GM19238 (cell line): ENCODE data around the gene DELE1.
"Not testable (repeated sequence)": the region's sequence is repeated elsewhere in the genome, so short reads cannot be mapped to it uniquely, and the experiment has no call there.

Experiments
- DNase-seq: peaks from one replicate; pipeline ENCODE4 v3.0.0; 2011; ENCODE audit warnings: low spot score; ENCODE audit not compliant: insufficient read length

The DELE1 gene

DNA sequence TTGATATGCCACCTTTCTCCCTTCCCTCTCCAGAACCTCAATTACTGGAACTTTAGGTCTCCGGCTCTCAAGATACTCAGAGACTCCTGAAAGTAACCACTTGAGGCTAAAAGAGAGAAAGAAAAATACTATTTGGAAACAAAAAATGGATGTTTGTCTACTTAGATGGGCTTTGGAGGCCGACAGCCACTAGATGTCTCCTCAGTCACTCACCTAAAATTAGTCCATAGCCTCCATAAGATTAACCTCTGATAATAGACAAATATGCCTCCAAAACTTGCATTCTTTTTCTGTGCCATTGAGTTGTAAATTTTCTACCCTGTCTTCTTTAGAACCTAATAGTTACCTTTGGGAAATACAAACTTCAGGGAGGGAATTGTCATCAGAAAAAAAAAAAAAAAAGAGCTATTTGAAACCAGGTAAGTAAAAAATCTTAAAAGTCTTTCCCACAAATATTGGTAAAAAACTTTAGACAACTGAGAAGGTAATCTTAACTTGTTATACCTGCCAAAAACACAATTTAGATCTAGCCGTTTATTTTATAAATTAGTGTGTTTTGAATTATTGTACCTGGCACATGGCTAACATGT lies 34.3 kb upstream of the DELE1 start:
- DNase-seq, result no peak

DNA sequence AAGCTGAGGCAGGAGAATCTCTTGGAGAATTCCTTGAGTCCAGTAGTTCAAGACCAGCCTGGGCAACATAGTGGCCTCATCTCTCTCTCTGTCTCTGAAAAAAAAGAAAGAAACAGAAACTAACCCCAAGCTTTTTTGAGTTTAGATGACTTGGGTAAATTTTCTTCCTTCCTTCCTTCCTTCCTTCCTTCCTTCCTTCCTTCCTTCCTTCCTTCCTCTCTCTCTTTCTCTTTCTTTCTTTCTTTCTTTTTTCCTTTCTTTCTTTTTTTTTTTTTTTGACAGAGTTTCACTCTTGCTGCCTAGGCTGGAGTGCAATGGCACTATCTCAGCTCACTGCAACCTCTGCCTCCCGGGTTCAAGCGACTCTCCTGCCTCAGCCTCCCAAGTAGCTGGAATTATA lies 33.2 kb upstream of the DELE1 start:
- DNase-seq, result not testable (repeated sequence)

DNA sequence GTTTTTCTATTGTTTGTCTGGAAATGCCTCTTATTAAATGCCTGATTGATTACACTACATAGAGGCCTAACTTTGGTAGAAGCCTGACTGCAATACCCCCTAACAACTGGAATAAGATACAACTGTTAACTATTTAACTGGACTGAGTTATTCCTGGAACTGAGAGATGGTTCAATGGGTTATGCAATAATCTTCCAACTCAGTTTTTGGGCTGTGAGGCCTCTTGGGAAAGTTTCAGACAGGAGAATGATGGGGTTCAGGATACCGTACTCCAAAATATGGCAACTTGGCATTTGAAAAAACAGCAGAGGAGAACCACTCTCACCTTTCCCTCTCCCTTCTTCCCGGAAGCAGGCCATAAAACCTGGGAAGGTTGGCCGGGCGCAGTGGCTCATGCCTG lies 26.2 kb upstream of the DELE1 start:
- DNase-seq, result no peak

DNA sequence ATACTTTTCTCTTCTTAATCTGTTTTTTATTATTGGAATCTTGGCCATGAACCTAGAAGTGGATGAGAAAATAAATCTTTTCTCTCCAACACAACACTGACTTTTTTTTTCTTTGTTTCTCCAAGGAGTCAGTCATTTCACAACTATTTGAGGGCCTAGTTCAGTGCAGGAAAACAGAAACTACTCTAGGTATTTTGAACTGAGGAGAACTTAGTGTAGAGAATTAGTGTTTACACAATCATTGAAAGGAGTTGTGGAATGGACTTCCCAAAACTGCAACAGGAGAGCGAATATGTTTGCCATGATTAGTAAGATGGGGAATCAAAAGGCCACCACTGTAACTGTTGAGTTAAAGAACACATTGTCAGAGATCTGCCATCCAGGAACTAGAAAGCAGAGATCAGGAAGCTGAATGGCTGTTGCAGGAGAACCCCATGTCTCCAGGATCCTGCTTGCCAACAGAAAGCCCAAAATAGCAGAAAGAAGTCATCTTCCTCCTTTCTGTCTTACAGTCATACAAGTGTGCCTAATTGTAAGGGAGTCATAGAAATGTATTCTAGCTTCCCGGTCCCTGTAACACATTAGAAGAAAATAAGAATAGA lies 25.1 kb upstream of the DELE1 start:
- no peak for DNase-seq

DNA sequence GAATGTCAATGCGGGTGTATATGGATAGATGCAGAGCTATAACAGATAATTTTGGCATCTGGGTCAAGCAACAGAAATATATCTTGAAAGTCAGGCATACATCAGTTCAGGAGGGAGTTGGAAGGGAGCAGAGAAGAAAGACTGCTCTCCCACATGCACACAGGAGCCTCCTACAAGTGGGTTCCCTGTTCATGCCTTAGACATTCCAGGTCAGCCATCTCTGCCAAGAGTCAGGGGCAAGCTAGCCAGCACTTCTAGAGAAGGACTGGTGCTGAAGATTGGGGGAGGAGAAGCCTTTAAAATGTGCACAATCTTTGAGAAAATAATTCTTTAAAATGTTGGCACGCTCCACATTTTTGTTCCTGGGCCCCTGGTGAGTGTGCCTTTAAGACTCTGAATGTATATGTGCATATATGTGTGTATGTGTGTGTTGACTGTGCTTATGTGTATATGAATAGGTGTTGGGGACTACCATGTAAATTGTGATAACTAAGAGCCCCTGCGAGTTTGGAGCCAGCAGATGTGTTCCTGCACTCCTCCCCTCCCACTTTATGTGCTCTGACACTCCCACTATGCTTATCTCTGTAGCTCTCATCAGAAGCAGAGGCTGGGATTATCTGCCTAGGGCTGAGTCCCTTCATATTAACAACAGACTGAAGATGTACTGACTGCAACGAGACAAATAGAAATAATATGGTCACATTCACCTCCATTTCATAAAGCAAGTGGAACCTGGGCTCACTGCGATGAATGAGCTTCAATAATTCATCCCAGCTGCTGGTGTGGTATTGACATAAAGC lies 21.5 kb upstream of the DELE1 start:
- DNase-seq, result no peak

DNA sequence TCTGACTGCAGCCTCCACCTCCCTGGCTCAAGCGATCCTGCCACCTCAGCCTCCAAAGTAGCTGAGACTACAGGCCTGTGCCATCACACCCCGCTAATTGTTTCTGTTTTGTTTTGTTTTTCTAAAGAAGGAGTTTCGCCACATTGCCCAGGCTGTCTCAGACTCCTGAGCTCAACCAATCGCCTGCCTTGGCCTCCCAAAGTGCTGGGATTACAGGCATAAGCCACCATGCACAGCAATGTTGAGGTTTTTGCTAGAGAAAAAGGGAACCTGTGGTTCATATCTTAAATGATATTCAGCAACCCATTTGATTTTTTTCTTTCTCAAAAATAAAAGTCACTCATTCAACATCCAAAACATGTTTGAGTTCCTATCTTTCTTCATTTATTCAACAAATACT lies 20.4 kb upstream of the DELE1 start:
- no peak for DNase-seq

DNA sequence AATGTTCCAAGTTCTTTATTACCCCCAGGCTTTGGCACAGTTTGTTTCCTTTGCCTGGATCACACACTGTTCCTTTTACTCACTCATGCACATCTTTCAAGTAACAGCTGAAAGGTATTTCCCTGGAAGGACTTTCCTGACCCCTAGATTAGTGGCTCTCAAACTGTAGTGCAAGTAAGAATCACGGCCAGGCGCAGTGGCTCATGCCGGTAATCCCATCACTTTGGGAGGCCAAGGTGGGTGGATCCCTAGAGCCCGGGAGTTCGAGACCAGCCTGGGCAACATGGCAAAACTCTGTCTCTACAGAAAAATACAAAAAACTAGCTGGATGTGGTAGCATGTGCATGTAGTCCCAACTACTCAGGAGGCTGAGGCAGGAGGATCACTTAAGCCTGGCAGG lies 19.1 kb upstream of the DELE1 start:
- DNase-seq, result no peak

DNA sequence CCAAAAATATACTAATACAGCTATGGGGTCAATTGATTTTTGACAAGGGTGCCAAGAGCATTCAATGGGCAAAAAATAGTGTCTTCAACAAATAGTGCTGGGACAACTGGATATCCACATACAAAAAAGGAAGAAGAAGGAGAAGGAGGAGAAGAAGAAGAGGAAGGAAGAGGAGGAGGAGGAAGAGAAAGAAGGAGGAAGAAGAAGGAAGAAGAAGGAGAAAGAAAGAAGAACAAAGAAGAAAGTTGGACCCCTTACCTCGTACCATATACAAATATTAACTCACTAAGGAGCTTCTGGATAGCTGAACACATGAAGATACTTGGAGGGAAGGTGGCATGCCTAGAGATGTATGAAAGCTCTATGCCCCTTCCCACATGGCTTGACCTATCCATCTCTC lies 17.2 kb upstream of the DELE1 start:
- no peak for DNase-seq

DNA sequence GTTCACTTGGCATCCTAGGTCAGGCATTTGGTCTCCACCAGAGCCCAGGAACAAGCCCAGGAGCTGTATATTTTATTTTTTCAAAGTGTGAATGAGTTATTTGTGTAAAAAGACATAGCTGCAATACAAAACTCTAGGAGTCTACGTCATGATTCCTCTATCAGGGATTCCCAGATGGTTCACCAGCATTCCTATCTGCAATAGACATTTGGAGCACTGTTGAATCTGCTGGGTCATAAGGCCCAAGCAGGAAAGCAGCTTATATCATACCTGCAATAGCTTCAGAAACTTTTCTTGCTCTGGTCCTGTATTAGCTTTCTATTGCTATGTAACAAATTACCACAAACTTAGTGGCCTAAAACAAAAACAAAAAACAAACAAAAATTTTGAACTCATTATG lies 16.7 kb upstream of the DELE1 start:
- no peak for DNase-seq

DNA sequence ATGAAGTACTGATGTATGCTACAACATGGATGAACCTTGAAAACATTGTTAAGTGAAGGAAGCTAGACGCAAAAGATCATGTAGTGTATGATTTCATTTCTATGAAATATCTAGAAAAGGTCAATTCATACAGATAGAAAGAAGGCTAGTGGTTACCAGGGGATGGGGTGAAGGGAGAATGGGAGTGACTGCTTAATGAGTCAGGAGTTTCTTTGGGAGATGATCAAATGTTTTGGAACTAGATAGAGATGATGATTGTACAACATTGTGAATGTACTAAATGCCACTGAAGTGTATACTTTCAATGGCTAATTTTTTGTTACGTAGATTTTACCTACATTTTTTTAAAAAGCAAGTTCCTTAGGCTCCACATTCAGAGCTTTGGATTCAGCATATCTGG lies 14.9 kb upstream of the DELE1 start:
- no peak for DNase-seq

DNA sequence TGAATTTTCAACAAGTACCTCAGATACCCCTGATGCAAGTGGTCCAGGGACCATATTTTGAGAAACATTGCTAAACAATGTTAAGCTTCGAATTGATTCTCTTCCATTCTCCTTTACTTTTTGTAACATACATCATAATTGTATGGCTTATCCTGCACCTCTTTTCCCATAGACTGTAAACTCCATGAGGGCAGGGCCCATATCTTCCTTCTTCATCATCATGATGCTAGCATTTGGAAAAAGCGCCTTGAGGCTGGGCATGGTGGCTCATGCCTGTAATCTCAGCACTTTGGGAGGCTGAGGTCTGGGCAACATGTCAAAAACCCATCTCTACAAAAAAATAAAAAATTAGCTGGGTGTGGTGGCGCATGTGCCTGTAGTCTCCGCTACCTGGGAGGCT lies 14.5 kb upstream of the DELE1 start:
- DNase-seq, result no peak

DNA sequence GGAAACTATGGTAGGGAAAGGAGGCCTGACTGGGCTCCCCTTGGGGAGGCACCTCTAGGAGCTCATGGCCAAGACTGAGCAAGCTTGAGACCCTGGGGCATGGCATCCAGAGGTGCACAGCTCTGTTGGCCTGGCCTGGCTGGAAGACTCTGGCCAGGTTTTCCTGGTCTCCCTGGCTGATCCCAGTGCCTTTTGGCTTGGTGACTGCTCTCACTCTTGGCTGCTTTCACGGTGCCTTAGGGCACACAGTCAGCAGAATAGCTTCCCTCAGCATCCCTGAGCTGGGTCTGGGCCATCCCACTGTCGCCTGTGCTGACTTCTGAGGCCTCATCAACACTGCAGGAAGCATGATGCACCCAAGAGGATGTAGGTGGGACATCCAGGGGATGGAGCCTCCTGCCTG lies 13.4 kb upstream of the DELE1 start:
- no peak for DNase-seq

DNA sequence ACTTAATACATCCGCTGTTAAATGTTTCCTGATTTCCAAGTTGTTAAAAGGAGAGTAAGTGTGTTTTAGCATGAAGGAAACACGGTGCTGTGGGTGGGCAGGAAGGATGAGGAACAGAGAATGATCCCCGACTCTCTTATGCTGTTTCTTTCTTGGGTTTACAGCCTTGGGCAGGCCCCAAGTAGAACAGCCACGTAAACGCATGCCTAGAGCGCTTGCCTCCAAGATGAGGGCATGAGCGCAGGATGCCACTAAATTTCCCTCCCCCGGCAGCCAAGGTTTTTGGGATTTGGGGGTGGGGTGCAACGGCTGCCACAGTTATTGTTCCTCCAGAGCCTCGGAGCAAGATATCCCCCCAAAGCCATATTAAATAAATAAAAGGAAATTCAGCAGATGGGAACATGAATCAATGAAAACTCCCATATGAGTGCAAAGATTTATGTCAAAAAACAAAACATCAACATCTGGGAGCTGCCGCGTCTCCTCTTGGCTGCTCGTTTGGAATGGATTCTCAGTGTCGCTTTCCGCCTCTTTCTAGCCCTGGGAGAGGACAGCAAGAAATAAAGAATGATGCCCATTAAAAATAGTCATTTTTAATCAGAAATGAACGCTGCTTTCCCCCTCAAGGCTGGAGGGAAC lies 10.0 kb upstream of the DELE1 start:
- no peak for DNase-seq

DNA sequence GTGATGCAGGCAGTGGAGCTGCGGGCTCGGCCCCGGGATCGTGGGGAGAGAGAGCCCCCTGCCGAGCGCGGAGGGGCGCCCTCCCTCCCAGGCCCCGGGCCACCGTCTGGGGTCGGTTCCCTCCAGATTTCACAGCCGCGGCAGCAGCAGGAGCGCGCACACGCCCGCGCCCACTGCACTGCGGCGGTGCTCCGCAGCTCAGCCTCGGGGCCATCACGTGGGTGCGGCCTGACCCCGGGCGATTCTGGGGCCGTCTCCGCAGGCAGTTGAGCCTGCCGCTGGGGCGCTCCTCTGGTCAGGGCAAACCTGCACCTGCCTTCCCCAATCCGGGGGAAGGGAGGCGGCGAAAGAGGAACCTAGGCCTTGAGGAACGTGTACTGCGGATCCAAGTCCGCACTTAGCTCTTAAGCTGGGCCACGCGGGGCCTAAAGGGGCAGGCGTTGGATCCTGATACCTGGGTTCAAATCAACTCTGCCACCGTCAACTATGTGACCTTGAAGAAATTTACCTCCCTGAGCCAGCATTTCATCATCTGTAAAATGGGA lies 9.4 kb upstream of the DELE1 start:
- DNase-seq, result peak; percentile 41

DNA sequence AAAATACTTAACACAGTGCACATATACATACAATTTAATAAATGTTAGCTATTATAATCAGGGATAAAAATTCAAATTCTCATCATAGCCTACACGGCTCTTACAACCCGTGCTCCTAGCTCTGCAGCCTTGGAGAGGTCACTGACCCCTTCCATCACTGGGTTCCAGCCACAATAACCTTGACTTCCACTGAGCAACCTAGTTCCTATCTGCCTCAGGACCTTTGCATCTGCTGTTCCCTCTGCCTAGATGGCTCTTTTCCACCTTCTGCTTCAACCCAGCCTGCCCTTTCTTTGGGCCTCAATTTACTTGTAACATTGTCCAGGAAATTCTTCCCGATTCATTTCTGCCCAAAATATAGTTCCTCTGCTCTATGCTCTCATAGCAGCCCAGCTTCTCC lies 8.9 kb upstream of the DELE1 start:
- DNase-seq, result no peak

DNA sequence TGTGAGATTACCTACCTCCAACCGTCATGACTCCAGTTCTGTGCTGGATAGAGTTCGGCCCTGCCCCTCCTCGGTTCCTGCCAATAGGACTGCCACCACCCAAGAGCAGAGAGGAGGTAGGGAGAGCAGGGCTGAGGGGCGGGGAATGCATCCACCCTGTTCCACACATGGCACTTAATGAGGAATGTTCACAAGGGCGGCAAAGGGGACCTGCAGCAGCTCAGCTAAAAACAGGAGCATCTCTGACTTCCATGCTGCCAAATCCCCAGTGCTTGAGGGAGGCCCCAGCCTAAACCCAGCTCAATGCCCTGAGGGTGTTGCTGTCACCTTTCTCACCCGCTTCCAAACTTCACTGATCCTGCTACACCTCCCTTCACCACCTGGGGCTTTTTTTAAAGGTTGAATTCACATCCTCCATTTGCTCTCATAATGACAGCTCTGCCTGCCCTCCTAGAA lies 7.8 kb upstream of the DELE1 start:
- DNase-seq, result no peak

DNA sequence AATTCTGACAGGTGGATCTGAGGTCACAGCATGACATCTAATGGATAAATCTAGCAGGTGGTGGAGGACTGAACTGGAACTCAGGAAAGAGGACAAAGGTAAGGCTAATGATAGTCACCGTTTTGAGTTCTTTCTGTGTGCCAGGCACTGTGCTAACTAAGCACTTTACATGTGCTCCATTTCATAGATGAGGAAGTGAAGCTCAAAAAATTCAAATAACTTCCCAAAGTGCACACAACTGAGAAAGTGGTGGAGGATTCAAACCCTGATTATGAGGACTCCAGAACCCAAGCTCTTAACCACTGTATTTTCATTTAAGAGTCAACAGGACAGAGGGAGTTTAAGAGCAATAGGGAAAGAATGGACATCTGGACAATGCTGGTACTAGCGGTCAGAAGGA lies 7.1 kb upstream of the DELE1 start:
- DNase-seq, result no peak

DNA sequence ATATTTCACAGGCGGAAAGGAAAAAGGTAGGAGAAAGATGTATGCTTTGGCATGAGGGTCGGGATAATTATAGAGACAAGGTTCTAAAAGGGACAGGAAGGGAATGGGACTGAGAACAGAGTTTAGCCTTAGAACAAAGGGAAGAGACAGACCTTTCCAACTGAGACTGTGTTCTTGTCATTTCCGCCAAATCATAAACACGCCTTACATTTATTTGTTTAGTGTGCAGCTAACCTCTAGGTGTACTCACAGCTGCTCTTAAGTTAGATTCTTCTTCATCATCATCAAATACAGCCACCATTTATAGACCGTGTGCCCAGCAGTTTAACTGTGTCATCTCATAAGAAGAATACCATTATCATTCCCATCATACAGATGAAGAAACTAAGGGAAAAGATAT lies 5.9 kb upstream of the DELE1 start:
- DNase-seq, result no peak

DNA sequence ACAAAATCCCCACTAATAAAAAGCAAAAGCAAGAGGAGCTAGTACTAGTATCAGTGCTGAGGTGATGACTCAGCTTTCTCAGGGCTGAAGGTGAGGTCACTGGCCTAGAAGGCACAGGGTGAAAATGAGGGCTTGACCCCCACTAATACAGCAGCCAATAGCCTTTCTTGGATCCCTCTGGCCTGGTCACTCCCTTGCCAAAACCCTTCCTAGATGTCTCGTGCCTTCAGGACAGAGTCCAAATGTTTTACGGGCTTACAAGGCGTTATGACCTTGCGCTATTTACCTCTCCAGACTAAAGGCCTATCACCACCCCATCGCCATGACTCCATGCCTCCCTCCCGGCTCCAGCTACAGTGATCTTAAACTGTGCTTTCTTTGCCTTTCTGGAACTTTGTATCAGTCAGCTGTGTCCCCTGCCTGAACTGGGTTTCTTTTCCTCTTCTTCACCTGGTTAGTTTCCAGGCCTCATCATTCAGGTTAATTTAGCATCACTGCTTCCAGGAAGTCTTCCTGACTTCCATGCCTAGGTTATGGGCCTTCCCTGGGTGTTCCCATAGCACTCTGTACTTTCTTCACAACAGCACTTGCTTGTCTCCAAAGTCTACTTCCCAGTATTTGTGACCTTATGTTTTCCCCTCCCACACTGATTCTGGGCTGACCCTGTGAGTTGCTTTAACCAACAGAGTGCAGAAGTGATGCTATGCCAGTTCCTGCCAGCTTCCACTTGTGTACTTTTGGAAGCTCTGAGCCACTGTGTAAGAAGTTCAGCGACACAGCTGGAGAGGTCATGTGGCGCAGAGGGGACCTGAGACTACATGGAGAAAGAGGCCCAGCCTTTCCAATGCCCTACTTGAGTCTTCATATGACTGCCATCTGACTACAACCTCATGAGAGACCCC lies 4.2 kb upstream of the DELE1 start:
- DNase-seq, result no peak

DNA sequence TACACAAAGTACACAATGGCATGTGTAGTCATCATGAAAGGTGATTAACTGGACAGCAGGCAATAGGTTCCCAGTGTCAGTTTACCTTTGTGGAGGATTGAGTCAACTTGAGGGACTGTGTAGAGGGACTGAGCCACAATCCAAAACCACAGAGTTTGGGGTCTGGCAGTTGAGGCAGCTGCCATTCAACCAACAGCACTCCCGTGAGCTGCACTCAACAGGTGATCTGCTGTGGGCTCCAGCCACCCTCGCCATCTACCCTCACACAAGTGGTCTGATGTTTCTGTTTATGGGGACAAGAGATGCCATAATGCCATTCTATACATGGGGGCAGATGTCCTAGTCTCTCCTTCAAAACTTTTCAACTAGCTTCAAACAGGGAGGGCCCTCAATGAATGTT lies 2.9 kb upstream of the DELE1 start:
- DNase-seq, result no peak

DNA sequence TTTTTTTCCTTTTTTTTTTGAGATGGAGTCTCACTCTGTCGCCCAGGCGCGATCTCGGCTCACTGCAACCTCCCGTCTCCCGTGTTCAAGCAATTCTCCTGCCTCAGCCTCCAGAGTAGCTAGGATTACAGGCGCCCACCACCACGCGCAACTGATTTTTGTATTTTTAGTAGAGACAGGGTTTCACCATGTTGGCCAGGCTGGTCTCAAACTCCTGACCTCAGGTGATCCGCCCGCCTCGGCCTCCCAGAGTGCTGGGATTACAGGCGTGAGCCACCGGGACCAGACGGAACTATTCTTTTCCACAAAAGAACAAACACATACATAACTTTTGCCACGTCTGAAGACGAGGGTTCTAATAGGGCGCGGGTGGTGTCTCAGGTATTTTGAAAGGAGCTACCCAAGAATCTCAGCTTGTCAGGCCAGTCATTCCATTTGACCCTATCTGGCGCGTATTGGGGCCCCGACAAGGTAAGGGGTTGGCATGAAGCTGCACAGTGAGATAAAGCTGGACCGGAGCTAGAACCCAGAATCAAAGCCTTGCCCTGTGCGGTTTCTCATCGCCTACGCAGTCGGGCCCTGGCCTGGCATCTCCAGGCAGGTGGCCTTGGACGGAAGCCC lies 734 bp upstream of the DELE1 start:
- DNase-seq, result not testable (repeated sequence)
